Activated naive CD4-positive, alpha-beta T cell (primary cell): ENCODE data around the gene ZRANB3.

ENCODE experiments used
- DNase-seq, 4 experiments: peaks; one replicate each; lab custom pipeline; 2025; lab: John Stamatoyannopoulos, UW

The ZRANB3 gene

GRCh38 chr2:135174049-135174809 is 356.8 kb downstream of the ZRANB3 start:
- no peak for DNase-seq

- DNase-seq = no peak
These were observed 360.9 kb downstream of the ZRANB3 start for GRCh38 chr2:135169900-135170753.

- DNase-seq = no peak
These were observed 362.7 kb downstream of the ZRANB3 start for GRCh38 chr2:135168204-135168856.

GRCh38 chr2:135167273-135167672 is 363.7 kb downstream of the ZRANB3 start:
- no peak for DNase-seq

GRCh38 chr2:135164431-135164830 is 366.6 kb downstream of the ZRANB3 start:
- no peak for DNase-seq

- DNase-seq = no peak
These were observed 367.1 kb downstream of the ZRANB3 start for GRCh38 chr2:135163901-135164300.

- DNase-seq = no peak
These were observed 367.7 kb downstream of the ZRANB3 start for GRCh38 chr2:135163306-135163705.

GRCh38 chr2:135162786-135163185 is 368.2 kb downstream of the ZRANB3 start:
- no peak for DNase-seq

- DNase-seq = no peak
These were observed 368.6 kb downstream of the ZRANB3 start for GRCh38 chr2:135162377-135162776.

GRCh38 chr2:135159191-135159590 is 371.8 kb downstream of the ZRANB3 start:
- no peak for DNase-seq

GRCh38 chr2:135157856-135158255 is 373.2 kb downstream of the ZRANB3 start:
- no peak for DNase-seq

- no peak for DNase-seq
These were observed 376.1 kb downstream of the ZRANB3 start for GRCh38 chr2:135154962-135155361.

GRCh38 chr2:135152361-135152760 is 378.7 kb downstream of the ZRANB3 start:
- DNase-seq = no peak

GRCh38 chr2:135151615-135152014 is 379.4 kb downstream of the ZRANB3 start:
- DNase-seq = no peak

GRCh38 chr2:135150725-135151124 is 380.3 kb downstream of the ZRANB3 start:
- no peak for DNase-seq

GRCh38 chr2:135149251-135149650 is 381.8 kb downstream of the ZRANB3 start:
- DNase-seq = no peak

- DNase-seq = no peak
These were observed 386.7 kb downstream of the ZRANB3 start for GRCh38 chr2:135144343-135144742.

- DNase-seq = no peak
These were observed 388.7 kb downstream of the ZRANB3 start for GRCh38 chr2:135142323-135142722.

GRCh38 chr2:135140606-135141005 is 390.4 kb downstream of the ZRANB3 start:
- no peak for DNase-seq

- no peak for DNase-seq
These were observed 398.7 kb downstream of the ZRANB3 start for GRCh38 chr2:135132314-135132713.

- no peak for DNase-seq
These were observed 400.3 kb downstream of the ZRANB3 start for GRCh38 chr2:135130751-135131150.

- no peak for DNase-seq
These were observed 405.1 kb downstream of the ZRANB3 start for GRCh38 chr2:135125940-135126339.
